Epithelial cell of proximal tubule (primary cell): Measurements from ENCODE around the gene ADGRD2. TPM values are rescaled to one million over a fixed set of nuclear protein-coding genes. Genes with fewer than 3 reads are reported as not detected.
"Not testable (repeated sequence)": the region's sequence is repeated elsewhere in the genome, so short reads cannot be mapped to it uniquely, and the experiment has no call there.

ENCODE experiments used
- DNase-seq: peaks from one replicate; pipeline ENCODE4 v3.0.0-alpha.2; 2011; ENCODE audit warnings: low read depth
- H3K4me3 ChIP-seq: 2 replicates; pipeline ENCODE4 v1.5.1; 2011; ENCODE audit warnings: low read depth, mild to moderate bottlenecking, low read length
- total RNA-seq: library from RNA; depleted of rRNA; stranded (reverse); fragments of >200 nt; gene quantifications from 2 replicates; pipeline ENCODE4 v1.2.3, GENCODE V29; 2015
- TF ChIP-seq, protein P1 (sequence below): conservative IDR thresholded peaks from 2 replicates; pipeline ENCODE4 v1.5.1; 2012; ENCODE audit warnings: low read depth, mild to moderate bottlenecking, low read length

Gene ADGRD2
- total RNA-seq, 1 donor from 2014 or later, result not detected

GRCh38 chr9:124423591-124423990 lies 26.7 kb upstream of the ADGRD2 start:
- TF ChIP-seq, protein P1, sequence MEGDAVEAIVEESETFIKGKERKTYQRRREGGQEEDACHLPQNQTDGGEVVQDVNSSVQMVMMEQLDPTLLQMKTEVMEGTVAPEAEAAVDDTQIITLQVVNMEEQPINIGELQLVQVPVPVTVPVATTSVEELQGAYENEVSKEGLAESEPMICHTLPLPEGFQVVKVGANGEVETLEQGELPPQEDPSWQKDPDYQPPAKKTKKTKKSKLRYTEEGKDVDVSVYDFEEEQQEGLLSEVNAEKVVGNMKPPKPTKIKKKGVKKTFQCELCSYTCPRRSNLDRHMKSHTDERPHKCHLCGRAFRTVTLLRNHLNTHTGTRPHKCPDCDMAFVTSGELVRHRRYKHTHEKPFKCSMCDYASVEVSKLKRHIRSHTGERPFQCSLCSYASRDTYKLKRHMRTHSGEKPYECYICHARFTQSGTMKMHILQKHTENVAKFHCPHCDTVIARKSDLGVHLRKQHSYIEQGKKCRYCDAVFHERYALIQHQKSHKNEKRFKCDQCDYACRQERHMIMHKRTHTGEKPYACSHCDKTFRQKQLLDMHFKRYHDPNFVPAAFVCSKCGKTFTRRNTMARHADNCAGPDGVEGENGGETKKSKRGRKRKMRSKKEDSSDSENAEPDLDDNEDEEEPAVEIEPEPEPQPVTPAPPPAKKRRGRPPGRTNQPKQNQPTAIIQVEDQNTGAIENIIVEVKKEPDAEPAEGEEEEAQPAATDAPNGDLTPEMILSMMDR, result no peak
- no peak for DNase-seq

DNA sequence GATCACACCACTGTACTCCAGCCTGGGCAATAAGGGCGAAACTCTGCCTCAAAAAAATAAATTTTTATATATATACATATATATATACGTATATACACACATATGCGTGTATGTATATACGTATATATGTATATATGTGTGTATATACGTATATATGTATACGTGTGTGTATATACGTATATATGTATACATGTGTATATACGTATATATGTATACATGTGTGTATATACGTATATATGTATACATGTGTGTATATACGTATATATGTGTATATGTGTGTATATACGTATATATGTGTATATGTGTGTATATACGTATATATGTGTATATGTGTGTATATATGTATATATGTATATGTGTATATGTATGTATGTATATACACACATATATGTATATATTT lies 24.5 kb upstream of the ADGRD2 start:
- H3K4me3 ChIP-seq, DNase-seq: not testable (repeated sequence)

More at GRCh38 chr9:124423591-124423990, 26.7 kb upstream of the ADGRD2 start:
- H3K4me3 ChIP-seq, result no peak overlapping the region

DNA sequence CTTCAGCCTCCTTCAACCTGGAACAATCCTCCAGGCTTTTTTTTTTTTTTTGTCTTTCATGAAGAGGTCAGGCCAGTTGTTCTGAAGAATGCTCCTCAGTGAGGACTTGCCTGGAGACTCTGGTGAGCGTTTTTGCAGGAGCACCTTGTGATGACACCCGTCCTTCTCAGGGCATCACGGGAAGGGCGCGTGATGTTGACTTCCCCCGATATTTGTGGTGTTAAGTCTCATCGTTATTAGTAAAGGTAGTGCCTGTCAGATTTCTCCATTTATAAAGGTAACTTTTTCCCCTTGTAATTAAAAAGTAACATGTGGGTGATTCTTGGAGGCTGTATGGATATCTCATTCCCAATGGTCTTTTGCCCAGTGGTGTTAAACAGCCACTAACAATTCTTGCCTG lies 23.9 kb upstream of the ADGRD2 start:
- DNase-seq, result no peak
- H3K4me3 ChIP-seq, result no peak overlapping the region
- TF ChIP-seq, protein P1, result no peak

GRCh38 chr9:124427281-124427680 lies 23.0 kb upstream of the ADGRD2 start:
- H3K4me3 ChIP-seq, result no peak overlapping the region
- DNase-seq, result no peak
- TF ChIP-seq, protein P1, result no peak

- no peak overlapping the region for H3K4me3 ChIP-seq
- DNase-seq, result no peak
- TF ChIP-seq, protein P1, result no peak
Measured at GRCh38 chr9:124428751-124429529, 21.3 kb upstream of the ADGRD2 start.

DNA sequence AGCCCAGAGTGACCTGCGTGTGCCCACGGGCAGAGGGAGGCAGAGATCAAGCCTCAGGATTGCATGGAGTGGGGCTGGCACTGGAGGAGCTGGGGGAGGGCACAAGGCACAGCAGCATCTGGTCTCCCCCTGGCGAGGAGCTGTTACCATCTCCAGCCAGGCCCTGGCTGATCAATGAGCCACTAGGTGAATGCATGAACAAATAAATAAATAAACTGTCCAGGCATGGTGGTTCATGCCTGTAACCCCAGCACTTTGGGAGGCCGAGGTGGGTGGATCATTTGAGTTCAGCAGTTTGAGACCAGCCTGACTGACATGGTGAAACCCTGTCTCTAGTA lies 20.8 kb upstream of the ADGRD2 start:
- no peak for DNase-seq
- no peak overlapping the region for H3K4me3 ChIP-seq
- TF ChIP-seq, protein P1, result no peak

DNA sequence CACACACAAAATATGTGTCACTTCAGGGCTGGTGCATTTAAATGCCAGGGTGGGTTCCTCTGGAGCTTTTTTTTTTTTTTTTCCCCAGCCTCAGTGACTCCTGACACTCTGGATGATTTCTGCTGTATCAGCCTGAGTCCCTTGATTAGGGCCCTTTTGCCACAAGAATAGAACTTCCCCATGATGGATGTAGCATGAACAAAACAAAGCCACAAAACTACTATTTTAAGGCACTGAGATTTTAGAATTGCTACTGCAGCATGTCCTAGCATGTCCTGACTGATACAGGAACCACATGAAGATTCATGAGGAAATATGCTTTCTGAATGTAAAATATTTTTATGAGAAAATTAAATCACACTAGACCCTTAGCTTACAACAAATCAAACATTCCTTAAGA lies 13.9 kb upstream of the ADGRD2 start:
- no peak overlapping the region for H3K4me3 ChIP-seq
- DNase-seq, result no peak
- TF ChIP-seq, protein P1, result no peak
